ENCODE results near the gene CIC. TPM values are rescaled to one million over a fixed set of nuclear protein-coding genes. Genes with fewer than 3 reads are reported as not detected.

The CIC gene
- total and polyA plus RNA-seq, 10 of the 15 experiments (the other 5 are each of a cell fraction or from before 2014, with no cell fraction given): 0.18 to 50.6 (median 7.1) TPM

DNA sequence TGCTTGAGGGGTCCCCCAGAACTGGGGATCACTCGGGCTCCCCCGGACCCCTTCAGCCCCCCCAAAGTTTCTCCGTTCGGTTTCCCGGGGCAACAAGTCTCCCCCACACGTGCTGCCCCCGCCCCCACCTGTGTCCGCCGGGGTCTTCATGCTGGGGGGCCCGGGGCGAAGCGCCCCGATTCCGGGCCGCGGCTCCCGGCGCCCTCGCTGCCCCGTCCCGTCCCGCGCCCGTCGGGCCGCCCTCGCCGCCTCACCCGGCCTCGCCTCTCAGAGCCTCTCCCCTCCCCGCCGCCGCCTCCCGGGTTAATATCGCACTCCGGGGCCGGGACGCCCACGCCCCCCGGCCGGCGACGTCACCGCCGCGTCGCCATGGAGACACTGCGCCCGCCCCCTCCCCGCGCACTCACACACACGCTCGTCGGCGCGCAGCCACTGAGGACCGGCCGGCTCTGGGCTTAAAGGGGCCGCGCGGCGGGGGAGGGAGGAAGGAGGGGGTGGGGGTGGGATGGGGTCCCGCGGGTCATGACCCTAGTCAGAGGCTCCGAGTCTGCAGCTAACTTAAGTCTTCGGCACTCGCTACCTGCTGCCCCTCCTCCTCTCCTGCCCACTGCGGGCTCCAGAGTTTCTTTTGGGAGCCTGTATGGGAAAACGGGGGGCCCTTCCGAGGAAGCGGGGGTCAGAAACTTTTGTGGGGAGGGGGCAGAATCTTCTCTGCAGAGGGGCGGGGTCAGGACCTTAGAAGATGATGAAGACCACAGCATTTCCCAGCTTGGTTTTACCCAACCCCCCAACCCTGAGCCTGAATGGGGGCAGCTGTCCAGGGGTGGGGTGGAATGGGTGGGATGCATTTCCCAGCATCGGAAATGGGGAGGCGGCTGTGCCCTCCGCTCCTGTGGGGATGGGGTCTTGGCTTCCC, 13.9 kb upstream of the CIC start, which contains the start of gene ERF (continued):
- TF ChIP-seq, protein P1, sequence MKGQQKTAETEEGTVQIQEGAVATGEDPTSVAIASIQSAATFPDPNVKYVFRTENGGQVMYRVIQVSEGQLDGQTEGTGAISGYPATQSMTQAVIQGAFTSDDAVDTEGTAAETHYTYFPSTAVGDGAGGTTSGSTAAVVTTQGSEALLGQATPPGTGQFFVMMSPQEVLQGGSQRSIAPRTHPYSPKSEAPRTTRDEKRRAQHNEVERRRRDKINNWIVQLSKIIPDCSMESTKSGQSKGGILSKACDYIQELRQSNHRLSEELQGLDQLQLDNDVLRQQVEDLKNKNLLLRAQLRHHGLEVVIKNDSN (IDR thresholded peaks at IDR 0.05; ENCODE audit: borderline replicate concordance, extremely low read length, insufficient read depth, low read depth, low read length): no peak
- TF ChIP-seq, protein P2, sequence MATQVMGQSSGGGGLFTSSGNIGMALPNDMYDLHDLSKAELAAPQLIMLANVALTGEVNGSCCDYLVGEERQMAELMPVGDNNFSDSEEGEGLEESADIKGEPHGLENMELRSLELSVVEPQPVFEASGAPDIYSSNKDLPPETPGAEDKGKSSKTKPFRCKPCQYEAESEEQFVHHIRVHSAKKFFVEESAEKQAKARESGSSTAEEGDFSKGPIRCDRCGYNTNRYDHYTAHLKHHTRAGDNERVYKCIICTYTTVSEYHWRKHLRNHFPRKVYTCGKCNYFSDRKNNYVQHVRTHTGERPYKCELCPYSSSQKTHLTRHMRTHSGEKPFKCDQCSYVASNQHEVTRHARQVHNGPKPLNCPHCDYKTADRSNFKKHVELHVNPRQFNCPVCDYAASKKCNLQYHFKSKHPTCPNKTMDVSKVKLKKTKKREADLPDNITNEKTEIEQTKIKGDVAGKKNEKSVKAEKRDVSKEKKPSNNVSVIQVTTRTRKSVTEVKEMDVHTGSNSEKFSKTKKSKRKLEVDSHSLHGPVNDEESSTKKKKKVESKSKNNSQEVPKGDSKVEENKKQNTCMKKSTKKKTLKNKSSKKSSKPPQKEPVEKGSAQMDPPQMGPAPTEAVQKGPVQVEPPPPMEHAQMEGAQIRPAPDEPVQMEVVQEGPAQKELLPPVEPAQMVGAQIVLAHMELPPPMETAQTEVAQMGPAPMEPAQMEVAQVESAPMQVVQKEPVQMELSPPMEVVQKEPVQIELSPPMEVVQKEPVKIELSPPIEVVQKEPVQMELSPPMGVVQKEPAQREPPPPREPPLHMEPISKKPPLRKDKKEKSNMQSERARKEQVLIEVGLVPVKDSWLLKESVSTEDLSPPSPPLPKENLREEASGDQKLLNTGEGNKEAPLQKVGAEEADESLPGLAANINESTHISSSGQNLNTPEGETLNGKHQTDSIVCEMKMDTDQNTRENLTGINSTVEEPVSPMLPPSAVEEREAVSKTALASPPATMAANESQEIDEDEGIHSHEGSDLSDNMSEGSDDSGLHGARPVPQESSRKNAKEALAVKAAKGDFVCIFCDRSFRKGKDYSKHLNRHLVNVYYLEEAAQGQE (IDR thresholded peaks at IDR 0.05; ENCODE audit: low read depth, low read length): no peak
- TF ChIP-seq SUPT20H (IDR thresholded peaks at IDR 0.05; ENCODE audit: borderline replicate concordance, control insufficient read depth, low read depth, low read length) (no peak), TBL1XR1 (IDR thresholded peaks at IDR 0.05; ENCODE audit: low read depth, low read length) (no peak), MYC (IDR thresholded peaks at IDR 0.05; ENCODE audit: insufficient read depth, insufficient read length, insufficient replicate concordance, low read length, severe bottlenecking) (no peak), NR2C1 (IDR thresholded peaks at IDR 0.05) (no peak; the same call in 1 of the 2 replicates), TCF7 (IDR thresholded peaks at IDR 0.05; ENCODE audit: borderline replicate concordance) (no peak), EZH2 (IDR thresholded peaks at IDR 0.05; ENCODE audit: borderline replicate concordance, control insufficient read depth, low read depth, low read length) (no peak), KDM1A (IDR thresholded peaks at IDR 0.05; ENCODE audit: borderline replicate concordance) (no peak), CBFB (IDR thresholded peaks at IDR 0.05; ENCODE audit: low read depth) (no peak), CREM (IDR thresholded peaks at IDR 0.05; ENCODE audit: low read depth) (peak; percentile 80), IKZF2 (IDR thresholded peaks at IDR 0.05) (no peak), SP1 (IDR thresholded peaks at IDR 0.05; ENCODE audit: low read depth, low read length) (no peak), CHD2 (IDR thresholded peaks at IDR 0.05; ENCODE audit: borderline replicate concordance, low read depth, low read length) (no peak; the same call in 1 of the 2 replicates), NFIC (IDR thresholded peaks at IDR 0.05; ENCODE audit: low read depth, low read length) (no peak), ZZZ3 (IDR thresholded peaks at IDR 0.05; ENCODE audit: control insufficient read depth, insufficient read length, low read depth) (no peak), SUZ12 (IDR thresholded peaks at IDR 0.05; ENCODE audit: unreplicated experiment) (no peak), BHLHE40 (IDR thresholded peaks at IDR 0.05; ENCODE audit: borderline replicate concordance in 1 of 2, low read depth in 2 of 2, low read length in 1 of 2) (peak in 1 of 2 experiments; percentile 88; a peak in 2 of 4 replicates), POLR2AphosphoS5 (IDR thresholded peaks at IDR 0.05; ENCODE audit: low read length) (peak; percentile 76; the same call in 1 of the 2 replicates), RCOR1 (conservative IDR thresholded peaks at IDR 0.05; ENCODE audit: low read depth, low read length) (no peak), DPF2 (IDR thresholded peaks at IDR 0.05) (peak; percentile 91), WRNIP1 (IDR thresholded peaks at IDR 0.05; ENCODE audit: borderline replicate concordance, low read depth, low read length) (no peak)
- TF ChIP-seq, protein P3, sequence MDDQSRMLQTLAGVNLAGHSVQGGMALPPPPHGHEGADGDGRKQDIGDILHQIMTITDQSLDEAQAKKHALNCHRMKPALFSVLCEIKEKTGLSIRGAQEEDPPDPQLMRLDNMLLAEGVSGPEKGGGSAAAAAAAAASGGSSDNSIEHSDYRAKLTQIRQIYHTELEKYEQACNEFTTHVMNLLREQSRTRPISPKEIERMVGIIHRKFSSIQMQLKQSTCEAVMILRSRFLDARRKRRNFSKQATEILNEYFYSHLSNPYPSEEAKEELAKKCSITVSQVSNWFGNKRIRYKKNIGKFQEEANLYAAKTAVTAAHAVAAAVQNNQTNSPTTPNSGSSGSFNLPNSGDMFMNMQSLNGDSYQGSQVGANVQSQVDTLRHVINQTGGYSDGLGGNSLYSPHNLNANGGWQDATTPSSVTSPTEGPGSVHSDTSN (IDR thresholded peaks at IDR 0.05; ENCODE audit: insufficient replicate concordance, low read depth, low read length): no peak

All from GM12878 (cell line).